Stomach smooth muscle (tissue), 2 donors: Measurements from ENCODE around the gene SLC9A9.

ENCODE experiments used
- H3K27ac ChIP-seq: one replicate; pipeline ENCODE4 v1.7.0; 2013; ENCODE audit warnings: mild to moderate bottlenecking, low read length, inconsistent platforms
- H3K27me3 ChIP-seq, 2 donors: one replicate each; pipeline ENCODE4 v1.7.0; 2013; ENCODE audit warnings: low read length in 2 of 2; ENCODE audit not compliant: insufficient read depth in 2 of 2, control insufficient read depth in 1 of 2
- H3K36me3 ChIP-seq, 2 donors: one replicate each; pipeline ENCODE4 v1.7.0; 2013; ENCODE audit warnings: low read length in 2 of 2; ENCODE audit not compliant: control insufficient read depth in 2 of 2, insufficient read depth in 2 of 2
- H3K4me1 ChIP-seq: one replicate; pipeline ENCODE4 v1.7.0; 2013; ENCODE audit warnings: low read length; ENCODE audit not compliant: control insufficient read depth, insufficient read depth
- H3K4me3 ChIP-seq, 2 donors: one replicate each; pipeline ENCODE4 v1.7.0; 2013; ENCODE audit warnings: low read length in 2 of 2
- H3K9ac ChIP-seq, 2 donors: one replicate each; pipeline ENCODE4 v1.7.0; 2013; ENCODE audit warnings: low read length in 2 of 2, mild to moderate bottlenecking in 1 of 2
- H3K9me3 ChIP-seq, 2 donors: one replicate each; pipeline ENCODE4 v1.7.0; 2013; ENCODE audit warnings: low read length in 2 of 2; ENCODE audit not compliant: control insufficient read depth in 2 of 2
- donor health status: healthy.
- donor health status: Pancreatic carcinoma.

SLC9A9 gene

DNA sequence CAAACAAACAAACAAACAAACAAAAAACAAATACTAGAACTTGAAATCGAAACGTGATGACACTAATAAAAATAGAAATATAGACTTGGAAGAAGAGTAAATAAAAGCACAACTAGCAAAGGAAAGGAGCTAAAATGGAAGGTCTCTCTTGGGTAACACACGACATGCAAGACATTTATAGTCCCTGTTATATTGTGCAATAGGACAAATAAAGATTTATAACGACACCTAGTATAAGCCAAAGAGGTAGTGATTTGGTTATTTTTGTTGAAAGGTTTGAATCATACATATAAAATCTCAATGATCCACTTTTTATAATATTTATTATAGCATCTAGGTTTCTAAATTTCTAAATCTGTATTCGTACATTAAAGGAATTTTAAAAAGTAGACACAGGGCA lies 379.1 kb downstream of the SLC9A9 start:
- H3K36me3 ChIP-seq, result peaks cover 2 to 3% of the 10 kb centered on the region in 2 donors
- H3K9me3 ChIP-seq, result no peaks in the 10 kb centered on the region
- H3K4me3 ChIP-seq, result no peak overlapping the region
- H3K4me1 ChIP-seq, result no peaks in the 10 kb centered on the region
- H3K27me3 ChIP-seq, result no peaks in the 10 kb centered on the region
- H3K27ac ChIP-seq, result no peak overlapping the region
- H3K9ac ChIP-seq, result no peak overlapping the region

DNA sequence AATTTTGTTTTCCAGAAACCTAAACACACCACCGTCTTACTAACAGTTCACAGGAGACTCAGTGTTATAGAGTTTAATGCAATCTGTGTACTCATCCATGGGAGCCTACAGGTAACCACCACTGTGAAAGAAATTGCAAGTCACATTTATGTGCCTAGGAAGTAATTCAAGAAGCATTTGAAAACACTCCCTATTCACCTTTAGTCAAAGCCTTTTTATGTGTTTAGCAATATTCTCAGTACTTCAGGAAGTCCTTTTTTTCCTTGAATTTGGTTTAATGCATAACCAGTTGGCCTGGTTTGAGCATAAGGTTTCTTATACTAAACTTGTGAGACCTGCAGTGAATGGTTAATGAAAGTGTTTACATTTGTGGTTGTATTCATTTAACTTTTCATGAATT lies 382.6 kb downstream of the SLC9A9 start:
- Histone ChIP-seq H3K36me3 (peaks cover 2 to 3% of the 10 kb centered on the region in 2 donors), H3K9ac (no peak overlapping the region), H3K4me3 (no peak overlapping the region), H3K4me1 (no peaks in the 10 kb centered on the region), H3K9me3 (no peaks in the 10 kb centered on the region), H3K27me3 (no peaks in the 10 kb centered on the region), H3K27ac (no peak overlapping the region)

DNA sequence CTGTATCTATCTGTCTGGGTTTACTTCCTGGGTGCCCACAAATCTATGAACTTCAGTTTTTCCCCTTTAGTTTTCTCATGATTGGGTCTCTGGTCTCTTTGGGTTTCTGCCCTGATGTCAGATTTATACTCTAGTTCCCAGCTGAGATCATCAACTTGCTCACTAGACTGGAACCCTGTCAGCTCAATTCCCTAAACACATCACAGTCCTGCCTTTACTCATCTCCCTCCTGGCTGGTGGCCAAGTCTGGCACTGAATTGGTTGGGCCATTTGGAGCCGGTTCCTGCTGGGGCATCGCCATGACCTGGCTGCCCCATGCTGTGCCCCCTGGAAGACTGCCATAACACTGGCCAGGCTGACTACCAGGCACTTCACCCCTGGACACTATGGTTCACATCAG lies 383.4 kb downstream of the SLC9A9 start:
- peaks cover 2 to 3% of the 10 kb centered on the region in 2 donors for H3K36me3 ChIP-seq
- H3K9ac ChIP-seq, result no peak overlapping the region
- H3K9me3 ChIP-seq, result no peaks in the 10 kb centered on the region
- no peak overlapping the region for H3K27ac ChIP-seq
- H3K27me3 ChIP-seq, result no peaks in the 10 kb centered on the region
- no peak overlapping the region for H3K4me3 ChIP-seq
- no peaks in the 10 kb centered on the region for H3K4me1 ChIP-seq

DNA sequence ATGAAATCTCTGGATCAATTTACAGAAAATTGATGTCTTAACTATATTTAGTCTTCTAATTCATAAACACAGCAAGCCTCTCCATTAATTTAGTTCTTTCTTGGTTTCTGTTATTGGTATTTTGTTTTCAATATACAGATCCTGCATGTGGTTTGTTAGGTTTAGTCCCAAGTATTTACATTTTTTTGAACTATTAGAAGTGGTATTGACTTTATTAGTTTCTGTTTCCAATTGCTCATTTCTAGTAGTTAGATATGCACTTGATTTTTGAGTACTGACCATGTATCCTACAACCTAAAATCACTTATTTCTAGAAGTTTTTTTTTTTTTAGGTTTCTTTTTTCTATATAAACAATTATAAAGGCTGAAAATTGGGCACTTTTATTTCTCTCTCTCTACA lies 392.8 kb downstream of the SLC9A9 start:
- H3K4me1 ChIP-seq, result no peaks in the 10 kb centered on the region
- no peaks in the 10 kb centered on the region for H3K9me3 ChIP-seq
- H3K9ac ChIP-seq, result no peak overlapping the region
- H3K27ac ChIP-seq, result no peak overlapping the region
- no peak overlapping the region for H3K4me3 ChIP-seq
- no peaks in the 10 kb centered on the region for H3K27me3 ChIP-seq
- no peaks in the 10 kb centered on the region for H3K36me3 ChIP-seq

DNA sequence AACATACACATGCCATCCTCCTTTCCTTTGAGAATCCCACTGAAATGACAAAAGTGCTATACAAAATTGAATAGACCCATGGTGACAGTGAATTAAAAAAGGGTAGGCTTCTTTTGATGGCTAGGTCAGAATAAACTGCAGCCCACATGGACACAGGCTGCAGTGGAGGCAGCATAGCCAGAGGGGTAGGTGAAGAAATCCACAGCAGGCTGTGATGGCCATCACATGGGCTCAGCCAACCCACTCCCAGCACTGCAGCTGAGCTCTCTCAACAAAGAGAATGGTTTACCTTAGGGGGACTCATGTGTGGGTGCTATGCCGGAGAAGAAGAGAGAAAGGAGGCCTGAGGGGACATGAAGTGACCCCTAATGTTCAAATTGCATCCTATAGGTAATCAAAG lies 397.6 kb downstream of the SLC9A9 start:
- Histone ChIP-seq H3K27me3 (no peaks in the 10 kb centered on the region), H3K4me1 (no peaks in the 10 kb centered on the region), H3K36me3 (no peaks in the 10 kb centered on the region), H3K27ac (no peak overlapping the region), H3K9me3 (no peaks in the 10 kb centered on the region), H3K9ac (no peak overlapping the region), H3K4me3 (no peak overlapping the region)

DNA sequence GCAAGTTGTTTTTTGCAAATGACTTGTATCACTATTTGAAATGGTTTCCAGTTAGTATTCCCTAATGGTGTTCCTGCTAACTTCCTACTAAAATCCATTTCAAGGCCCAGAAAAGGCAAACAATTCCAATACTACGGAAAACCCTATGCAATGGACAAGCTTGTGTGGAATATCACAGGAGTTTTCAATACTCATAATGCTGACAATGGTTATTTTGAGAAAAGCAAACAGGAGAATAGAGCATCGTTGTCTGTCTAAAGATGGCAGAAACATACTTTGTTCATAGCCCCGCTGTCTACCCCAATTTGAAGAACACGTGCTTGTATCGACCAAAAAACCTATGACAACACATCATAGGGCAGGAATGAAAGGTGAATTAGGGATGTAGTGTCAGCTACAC lies 400.8 kb downstream of the SLC9A9 start:
- H3K27ac ChIP-seq, result no peak overlapping the region
- no peaks in the 10 kb centered on the region for H3K36me3 ChIP-seq
- H3K9me3 ChIP-seq, result no peaks in the 10 kb centered on the region
- no peak overlapping the region for H3K9ac ChIP-seq
- H3K4me3 ChIP-seq, result no peak overlapping the region
- no peaks in the 10 kb centered on the region for H3K27me3 ChIP-seq
- no peaks in the 10 kb centered on the region for H3K4me1 ChIP-seq

DNA sequence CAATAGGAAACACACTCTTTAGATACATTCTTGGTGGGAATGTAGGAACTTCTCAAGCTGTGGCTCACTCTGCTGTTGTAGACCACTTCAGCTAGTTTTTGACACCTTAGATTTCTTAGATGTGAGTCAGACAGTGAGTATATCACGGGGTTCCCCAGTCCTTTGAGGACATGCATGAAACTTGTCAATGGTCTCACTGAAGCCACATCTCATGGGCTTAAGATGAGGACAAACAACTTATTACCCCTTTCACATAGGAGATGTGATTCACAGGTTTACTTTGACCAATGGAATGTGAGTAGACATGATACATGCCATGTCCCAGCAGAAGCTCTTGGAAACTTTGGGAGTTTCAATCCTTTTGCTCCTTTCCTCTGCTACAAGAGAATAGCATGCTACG lies 403.1 kb downstream of the SLC9A9 start:
- no peak overlapping the region for H3K9ac ChIP-seq
- H3K36me3 ChIP-seq, result no peaks in the 10 kb centered on the region
- no peaks in the 10 kb centered on the region for H3K27me3 ChIP-seq
- no peak overlapping the region for H3K27ac ChIP-seq
- H3K9me3 ChIP-seq, result no peaks in the 10 kb centered on the region
- no peaks in the 10 kb centered on the region for H3K4me1 ChIP-seq
- H3K4me3 ChIP-seq, result no peak overlapping the region

DNA sequence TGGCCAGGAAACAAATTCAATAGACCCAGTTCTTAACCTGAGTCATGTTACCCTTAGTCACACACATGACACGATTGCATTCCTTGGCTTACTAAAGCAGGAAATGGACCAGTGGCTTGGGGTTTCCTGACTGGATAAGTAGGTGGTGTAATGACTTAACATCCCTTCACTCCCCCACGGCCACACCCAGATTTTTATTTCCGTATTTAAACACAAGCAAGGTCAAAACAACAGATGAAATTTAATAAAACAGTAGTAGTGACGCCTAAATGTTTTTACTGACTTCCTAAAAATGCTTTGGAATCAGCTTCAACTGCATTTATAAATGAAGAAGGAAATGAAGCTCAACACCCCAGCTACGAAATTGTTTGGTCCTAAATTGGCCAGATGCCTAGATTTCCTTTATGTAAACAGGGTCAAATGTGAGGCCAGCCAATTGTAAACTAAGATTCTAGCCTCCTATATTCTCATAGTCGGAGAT lies 404.4 kb downstream of the SLC9A9 start:
- no peaks in the 10 kb centered on the region for H3K9me3 ChIP-seq

DNA sequence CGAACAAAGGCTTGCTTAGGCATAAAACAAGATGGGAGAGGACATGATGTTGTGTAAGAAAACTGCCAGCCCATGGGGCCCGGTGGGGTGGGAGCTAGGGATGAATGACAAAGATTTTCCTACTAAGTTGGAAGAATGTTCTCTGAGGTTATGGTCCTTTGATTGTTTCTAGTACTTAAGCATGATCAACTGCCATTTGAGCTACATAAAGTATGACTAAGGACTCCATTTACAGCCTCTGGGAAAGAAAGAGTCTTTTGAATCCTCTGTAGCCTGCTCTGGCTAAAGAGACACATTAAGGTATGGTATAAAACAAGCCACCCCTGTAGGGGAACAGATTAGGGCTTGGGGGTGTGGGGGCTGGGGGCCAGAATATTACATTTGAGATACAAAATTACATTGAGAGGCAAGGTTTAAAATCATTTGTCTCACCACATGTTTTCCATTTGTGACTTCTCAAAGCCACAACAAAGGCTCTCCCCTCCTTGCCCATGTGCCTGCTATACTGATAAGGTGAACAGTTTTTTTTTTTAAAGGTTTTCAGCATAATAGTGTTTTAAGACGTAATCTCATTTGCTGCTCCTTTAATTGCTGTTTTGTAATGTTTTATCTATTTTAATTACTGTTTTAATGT lies 405.3 kb downstream of the SLC9A9 start:
- H3K36me3 ChIP-seq, result no peaks in the 10 kb centered on the region
- H3K27me3 ChIP-seq, result no peaks in the 10 kb centered on the region
- H3K4me3 ChIP-seq, result no peak overlapping the region
- no peak overlapping the region for H3K27ac ChIP-seq
- H3K9ac ChIP-seq, result no peak overlapping the region
- H3K4me1 ChIP-seq, result no peaks in the 10 kb centered on the region
- H3K9me3 ChIP-seq, result no peaks in the 10 kb centered on the region

More for the DNA sequence above, 404.4 kb downstream of the SLC9A9 start:
- Histone ChIP-seq H3K9ac (no peak overlapping the region), H3K27ac (no peak overlapping the region), H3K4me1 (no peaks in the 10 kb centered on the region), H3K4me3 (no peak overlapping the region), H3K27me3 (no peaks in the 10 kb centered on the region), H3K36me3 (no peaks in the 10 kb centered on the region)

DNA sequence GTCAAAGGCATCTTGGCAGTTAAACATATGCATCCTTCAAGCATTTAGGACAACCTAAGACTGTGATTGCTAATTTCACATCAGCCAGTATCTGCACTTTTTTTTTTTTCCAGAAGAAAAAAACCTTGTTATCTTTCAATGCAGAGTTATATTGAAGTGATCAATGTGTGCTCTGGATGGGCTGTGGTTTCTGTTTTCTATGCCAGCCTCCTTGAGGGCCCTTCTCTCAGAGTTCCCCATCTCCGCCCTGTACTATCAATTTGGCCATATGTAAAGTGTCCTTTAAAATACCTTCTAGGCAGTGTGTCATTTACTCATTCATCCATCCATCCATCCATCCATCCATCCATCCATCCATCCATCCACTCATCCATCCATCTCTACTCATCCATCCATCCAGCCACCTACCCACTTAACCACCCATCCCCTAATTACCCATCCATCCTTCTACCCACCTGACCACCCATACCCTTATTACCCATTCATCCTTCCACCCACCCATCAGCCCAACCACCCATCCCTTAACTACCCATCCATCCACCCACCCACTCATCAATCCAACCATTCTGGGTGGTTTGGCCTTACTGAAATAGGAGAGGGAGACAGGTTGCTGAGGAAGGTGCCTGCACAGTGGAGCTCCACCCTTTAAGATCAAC lies 406.6 kb downstream of the SLC9A9 start:
- no peak overlapping the region for H3K4me3 ChIP-seq
- H3K27ac ChIP-seq, result no peak overlapping the region
- H3K36me3 ChIP-seq, result no peaks in the 10 kb centered on the region
- no peaks in the 10 kb centered on the region for H3K9me3 ChIP-seq
- H3K9ac ChIP-seq, result no peak overlapping the region
- H3K27me3 ChIP-seq, result no peaks in the 10 kb centered on the region
- no peaks in the 10 kb centered on the region for H3K4me1 ChIP-seq

DNA sequence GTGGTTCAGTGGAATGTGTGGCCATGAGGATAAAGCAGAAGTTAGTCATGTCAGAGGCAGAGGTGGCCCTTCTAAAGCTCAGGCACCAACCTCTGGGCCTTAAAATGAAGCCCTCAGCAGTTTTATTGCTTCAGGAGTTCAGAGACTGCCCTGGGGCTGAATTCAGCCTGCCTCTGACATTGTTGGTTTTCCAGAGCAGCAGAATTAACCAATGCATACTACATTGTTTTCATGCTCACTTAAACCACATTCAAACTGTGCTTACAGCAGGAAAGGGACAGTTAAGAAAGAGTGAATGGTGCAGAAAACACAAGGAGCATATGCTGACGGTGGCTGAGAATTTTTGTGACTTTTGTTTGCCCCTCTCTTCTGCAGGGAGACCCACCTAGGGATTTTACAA lies 408.5 kb downstream of the SLC9A9 start:
- H3K9me3 ChIP-seq, result no peaks in the 10 kb centered on the region

More for the DNA sequence above, 408.5 kb downstream of the SLC9A9 start:
- Histone ChIP-seq H3K4me3 (no peak overlapping the region), H3K36me3 (peaks cover 0 to 2% of the 10 kb centered on the region in 2 donors), H3K4me1 (no peaks in the 10 kb centered on the region), H3K9ac (no peak overlapping the region), H3K27me3 (no peaks in the 10 kb centered on the region), H3K27ac (no peak overlapping the region)
